Choroid plexus epithelial cell (primary cell): ENCODE results near the gene MAPK7.
A peak's percentile ranks its signal among the peaks of the same experiment; 100 is the strongest.

Experiments used
- DNase-seq: peaks from one replicate; pipeline ENCODE4 v3.0.0-alpha.2; 2010; ENCODE audit warnings: low read depth
- H3K4me3 ChIP-seq: 2 replicates; pipeline ENCODE4 v1.5.1; 2011; ENCODE audit warnings: low read depth, mild to moderate bottlenecking, control low read depth, low read length, moderate library complexity
- CTCF ChIP-seq: conservative IDR thresholded peaks from 2 replicates; pipeline ENCODE4 v1.5.1; 2011; ENCODE audit warnings: low read depth, mild to moderate bottlenecking, control low read depth, inconsistent platforms, low read length, moderate library complexity

MAPK7 gene

DNA sequence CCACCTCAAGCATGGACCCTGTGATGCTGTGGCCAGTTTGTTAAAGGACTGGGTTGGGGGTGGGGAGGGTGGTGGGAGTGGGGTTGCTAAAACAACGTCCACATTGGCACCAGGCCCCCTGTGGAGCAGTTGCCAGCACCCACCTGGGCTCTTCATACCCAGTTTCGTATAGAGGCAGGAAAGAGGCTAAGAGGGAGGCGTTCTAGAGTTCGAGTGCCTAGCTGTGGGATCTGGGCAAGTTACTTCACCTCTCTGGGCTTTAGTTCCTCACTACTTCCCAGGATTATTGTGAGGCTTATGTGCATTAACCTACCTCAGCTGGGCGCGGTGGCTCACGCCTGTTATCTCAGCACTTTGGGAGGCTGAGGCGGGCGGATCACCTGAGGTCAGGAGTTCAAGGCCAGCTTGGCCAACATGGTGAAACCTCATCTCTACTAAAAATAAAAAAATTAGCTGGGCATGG, 7.3 kb downstream of the MAPK7 start:
- TF ChIP-seq CTCF, result no peak
- peak overlapping the region; percentile 10 for H3K4me3 ChIP-seq
- DNase-seq, result no peak

GRCh38 chr17:19386051-19386929, 8.0 kb downstream of the MAPK7 start:
- H3K4me3 ChIP-seq, result peak overlapping the region; percentile 64
- no peak for TF ChIP-seq CTCF
- DNase-seq, result peak; percentile 95

DNA sequence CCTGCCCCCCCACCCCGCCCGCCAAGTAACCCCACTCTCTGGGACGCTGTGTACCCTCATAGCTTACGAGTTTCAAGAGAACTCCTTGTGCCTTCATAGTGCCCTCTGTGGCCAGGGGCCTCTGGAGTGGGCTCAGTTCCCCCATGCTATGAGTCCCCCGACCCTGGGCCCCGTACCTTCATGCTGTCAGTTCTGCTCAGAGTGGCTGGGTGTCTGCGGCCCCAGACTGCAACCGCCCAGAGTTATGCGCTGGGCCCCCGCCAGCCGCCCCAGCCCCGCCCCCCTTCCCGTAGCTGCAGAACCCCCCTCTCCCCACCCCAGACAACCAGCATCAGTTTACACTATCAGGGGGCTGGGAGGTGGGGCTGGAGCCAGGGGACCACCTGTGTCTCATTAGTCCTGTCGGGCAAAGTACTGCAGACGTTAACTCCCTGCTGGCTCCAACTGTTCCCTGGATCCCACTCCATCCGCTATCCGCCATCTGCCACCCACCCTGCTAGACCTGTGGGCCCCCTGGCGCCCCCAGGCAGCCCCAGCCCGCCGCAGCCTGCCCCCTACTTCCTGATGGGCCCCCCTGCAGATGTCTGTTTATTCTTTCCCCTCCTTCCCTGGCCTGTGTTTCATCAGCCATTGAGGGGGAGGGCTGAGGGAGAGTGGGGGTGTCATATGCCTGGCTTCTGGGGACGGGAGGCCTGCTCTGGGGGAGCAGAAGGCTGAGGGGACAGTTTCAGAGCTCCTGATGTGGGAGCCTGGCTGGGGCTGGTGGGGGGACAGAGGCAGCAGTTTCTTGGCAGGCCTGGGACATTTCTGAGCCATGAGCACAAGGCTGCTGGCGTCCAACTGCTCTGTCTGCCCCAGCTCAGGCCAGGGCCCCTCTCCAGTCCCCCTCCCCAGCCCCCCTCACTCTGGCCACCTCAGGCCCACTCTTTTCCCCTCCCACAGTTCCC, 8.9 kb downstream of the MAPK7 start, which contains the start of gene MFAP4:
MFAP4 (minus strand) TSS at position 217 of the 947 bp plus-strand sequence; CDS start at position 182, 35 bp downstream.
- peak; percentile 95 for DNase-seq
- no peak for TF ChIP-seq CTCF
- peak within 1 kb of the TSS; percentile 64 for H3K4me3 ChIP-seq

DNA sequence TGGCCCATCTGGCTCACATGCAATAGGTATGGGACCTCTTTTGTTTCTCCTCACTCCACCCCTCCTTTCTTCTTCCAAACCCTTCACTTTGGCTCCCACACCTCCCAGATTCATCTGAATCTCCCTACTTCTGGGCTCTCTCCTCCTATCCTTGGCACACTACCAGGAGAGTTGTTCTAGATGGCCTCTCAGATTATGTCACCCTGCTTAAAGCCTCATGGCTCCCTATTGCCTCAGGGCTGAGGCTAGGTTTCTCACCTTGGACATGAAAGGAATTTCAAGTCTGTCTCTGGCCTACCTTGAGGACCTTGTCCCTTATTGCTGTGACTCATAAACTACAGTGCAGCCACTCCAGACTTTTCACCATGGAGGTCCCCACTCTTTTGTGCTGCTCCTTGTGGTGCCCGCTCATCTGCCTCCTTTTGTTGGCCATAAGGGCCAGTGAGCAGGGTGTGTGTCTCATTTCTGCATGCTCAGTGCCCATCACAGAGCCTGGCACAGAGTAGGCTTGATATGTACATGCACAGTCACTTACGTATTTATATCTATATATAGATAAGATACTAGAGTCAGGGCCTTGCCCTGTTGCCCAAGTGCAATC, 9.7 kb downstream of the MAPK7 start:
- peak; percentile 86 for DNase-seq
- TF ChIP-seq CTCF, result no peak

GRCh38 chr17:19388791-19389785, 10.8 kb downstream of the MAPK7 start:
- DNase-seq, result no peak
- no peak for TF ChIP-seq CTCF

More for the DNA sequence above, 9.7 kb downstream of the MAPK7 start:
- H3K4me3 ChIP-seq, result no peak overlapping the region

More at GRCh38 chr17:19388791-19389785, 10.8 kb downstream of the MAPK7 start:
- H3K4me3 ChIP-seq, result no peak overlapping the region
